Keratinocyte (primary cell): ENCODE measurements around the gene GALNT6. TPM values are rescaled to one million over a fixed set of nuclear protein-coding genes. Genes with fewer than 3 reads are reported as not detected.

Experiments used
- DNase-seq: peaks from one replicate; pipeline ENCODE4 v3.0.0-alpha.2; 2011; ENCODE audit warnings: low read depth, missing footprints, low spot score
- FAIRE-seq: peaks from 2 replicates; lab custom pipeline; 2011; peaks lifted over from hg19 to GRCh38; lab: Jason Lieb, UNC
- H2AFZ ChIP-seq: 2 replicates; pipeline ENCODE4 v1.6.0; 2012; ENCODE audit warnings: low read length, control low read depth, inconsistent platforms; ENCODE audit not compliant: control insufficient read depth
- H3K27ac ChIP-seq: 2 replicates; pipeline ENCODE4 v1.5.1; 2011; ENCODE audit warnings: low read length; ENCODE audit not compliant: control insufficient read depth, insufficient read depth
- H3K27me3 ChIP-seq: 3 replicates; pipeline ENCODE4 v1.6.0; 2011; ENCODE audit warnings: low read length; ENCODE audit not compliant: control insufficient read depth, insufficient read depth; ENCODE audit errors: extremely low read depth
- H3K36me3 ChIP-seq, 2 experiments: 2 replicates in 1 of 2; 3 replicates in 1 of 2; pipeline ENCODE4 v1.5.1; 2011; ENCODE audit warnings: low read length in 2 of 2, mild to moderate bottlenecking in 1 of 2; ENCODE audit not compliant: control insufficient read depth in 2 of 2, insufficient read depth in 2 of 2; ENCODE audit errors: extremely low read depth in 1 of 2
- H3K4me1 ChIP-seq: 3 replicates; pipeline ENCODE4 v1.5.1; 2011; ENCODE audit warnings: low read length; ENCODE audit not compliant: control insufficient read depth, insufficient read depth; ENCODE audit errors: extremely low read depth
- H3K4me2 ChIP-seq: 3 replicates; pipeline ENCODE4 v1.6.0; 2011; ENCODE audit warnings: low read depth, low read length; ENCODE audit not compliant: control insufficient read depth, insufficient read depth; ENCODE audit errors: extremely low read depth
- H3K4me3 ChIP-seq, 3 experiments: fragments of 200-600 bp in 1 of 3; sonication (generic) in 1 of 3; 2 replicates in 2 of 3; 3 replicates in 1 of 3; pipeline ENCODE4 v1.5.1; 2011 to 2016; ENCODE audit warnings: low read length in 3 of 3, mild to moderate bottlenecking in 3 of 3, control low read depth in 2 of 3, inconsistent platforms in 1 of 3, low read depth in 1 of 3, mixed read lengths in 1 of 3, mixed run types in 1 of 3, moderate library complexity in 1 of 3; ENCODE audit not compliant: control insufficient read depth in 2 of 3, insufficient read depth in 2 of 3; ENCODE audit errors: extremely low read depth in 1 of 3
- H3K79me2 ChIP-seq: 2 replicates; pipeline ENCODE4 v1.6.0; 2012; ENCODE audit warnings: low read length; ENCODE audit not compliant: control insufficient read depth, insufficient read depth
- H3K9ac ChIP-seq: 3 replicates; pipeline ENCODE4 v1.6.0; 2011; ENCODE audit warnings: low read length; ENCODE audit not compliant: control insufficient read depth, insufficient read depth; ENCODE audit errors: extremely low read depth
- H3K9me1 ChIP-seq: 3 replicates; pipeline ENCODE4 v1.6.0; 2011; ENCODE audit warnings: low read length; ENCODE audit not compliant: control insufficient read depth, insufficient read depth; ENCODE audit errors: extremely low read depth
- H3K9me3 ChIP-seq: 2 replicates; pipeline ENCODE4 v1.5.1; 2012; ENCODE audit warnings: low read depth, low read length; ENCODE audit not compliant: control insufficient read depth
- H4K20me1 ChIP-seq: 3 replicates; pipeline ENCODE4 v1.6.0; 2011; ENCODE audit warnings: low read length; ENCODE audit not compliant: control insufficient read depth, insufficient read depth; ENCODE audit errors: extremely low read depth
- CTCF ChIP-seq, 3 experiments: IDR thresholded peaks in 1 of 3; conservative IDR thresholded peaks in 1 of 3; optimal IDR thresholded peaks in 1 of 3; 2 replicates in 2 of 3; 3 replicates in 1 of 3; pipeline versions ENCODE3 to v1.5.1; 2011; ENCODE audit warnings: low read length in 3 of 3, mild to moderate bottlenecking in 3 of 3, moderate library complexity in 2 of 3, control low read depth in 1 of 3, inconsistent platforms in 1 of 3; ENCODE audit not compliant: insufficient read depth in 2 of 3; ENCODE audit errors: extremely low read depth in 1 of 3
- EZH2 ChIP-seq: IDR thresholded peaks from one replicate; pipeline ENCODE4 v1.6.1; 2012; ENCODE audit warnings: inconsistent platforms, mild to moderate bottlenecking, low read length, moderate library complexity
- dilution Hi-C: fragments of 300-500 bp; cut with MboI; formaldehyde crosslinking; loops from one replicate; pipeline ENCODE4 v1.7.0; 2020; ENCODE audit warnings: low sequenced_read_pairs; ENCODE audit not compliant: extremely low pct_ligation_motif_present
- polyA plus RNA-seq, 5 experiments: library from polyadenylated mRNA; depleted of rRNA in 3 of 5; stranded (reverse) in 3 of 5; stranded (forward) in 1 of 5; unstranded in 1 of 5; fragments of >200 nt; gene quantifications; 1 replicate in 1 of 5; 2 replicates in 3 of 5; 3 replicates in 1 of 5; pipeline versions ENCODE4 v1.2.1 to v1.2.3, GENCODE V29; 2011 to 2012; ENCODE audit warnings: missing spikeins in 2 of 5, low read depth in 1 of 5, low replicate concordance in 1 of 5

Gene GALNT6
- polyA plus RNA-seq, 1 donor (not counting 4 experiments of a cell fraction or from before 2014, with no cell fraction given) = 42.7 TPM

- Histone ChIP-seq H3K79me2 (no peaks in the 10 kb centered on the region), H4K20me1 (no peaks in the 10 kb centered on the region), H3K4me1 (no peaks in the 10 kb centered on the region), H3K9me1 (no peaks in the 10 kb centered on the region), H3K9ac (no peak overlapping the region), H3K4me3 (no peak overlapping the region), H3K27ac (no peak overlapping the region), H3K4me2 (no peak overlapping the region), H3K36me3 (no peaks in the 10 kb centered on the region), H3K9me3 (no peaks in the 10 kb centered on the region), H3K27me3 (no peaks in the 10 kb centered on the region), H2AFZ (no peak overlapping the region)
- DNase-seq (no peak), FAIRE-seq (no peak)
- no peak for TF ChIP-seq EZH2
- dilution Hi-C loops = no loop called here
Measured at GRCh38 chr12:51405801-51406207, 14.6 kb upstream of the GALNT6 start.

GRCh38 chr12:51404627-51405026 is 13.4 kb upstream of the GALNT6 start:
- dilution Hi-C loops = no loop called here

More at GRCh38 chr12:51404627-51405026, 13.4 kb upstream of the GALNT6 start:
- H3K4me1 ChIP-seq = no peaks in the 10 kb centered on the region
- TF ChIP-seq CTCF (optimal IDR thresholded peaks at IDR 0.05 in 1 of 3, IDR thresholded peaks at IDR 0.05 in 1 of 3, conservative IDR thresholded peaks at IDR 0.05 in 1 of 3; ENCODE audit: extremely low read depth in 1 of 3, insufficient read depth in 2 of 3, low read length in 3 of 3) (no peak), EZH2 (no peak)
- no peak overlapping the region for H2AFZ ChIP-seq
- FAIRE-seq (no peak), DNase-seq (no peak)
- H3K27ac ChIP-seq = no peak overlapping the region
- H3K4me3 ChIP-seq = no peak overlapping the region
- H4K20me1 ChIP-seq = no peaks in the 10 kb centered on the region
- H3K9me3 ChIP-seq = no peaks in the 10 kb centered on the region
- no peak overlapping the region for H3K9ac ChIP-seq
- no peaks in the 10 kb centered on the region for H3K79me2 ChIP-seq
- H3K36me3 ChIP-seq = no peaks in the 10 kb centered on the region
- no peaks in the 10 kb centered on the region for H3K9me1 ChIP-seq
- H3K27me3 ChIP-seq = no peaks in the 10 kb centered on the region
- no peak overlapping the region for H3K4me2 ChIP-seq
